GM12878 (cell line): Measurements from ENCODE around the gene GTPBP3. TPM values are rescaled to one million over a fixed set of nuclear protein-coding genes. Genes with fewer than 3 reads are reported as not detected.
A peak's percentile ranks its signal among the peaks of the same experiment; 100 is the strongest.

Experiments used
- ATAC-seq: fragments of 200-7000 bp; cut with Tn5 transposase; 3 replicates; pipeline ENCODE4 v1.9.1; 2020; ENCODE audit warnings: mild to moderate bottlenecking, moderate library complexity
- BruUV-seq: library from RNA; stranded (reverse); fragments of 400-500 nt; replicated peaks from 2 replicates; lab custom pipeline; 2021; lab: Mats Ljungman, UMichigan
- CTCF ChIA-PET: fragments of 300-600 bp; sonication (Branson Sonifier 250); formaldehyde crosslinking; extraction: SDS; loops from one replicate; lab custom pipeline; 2021; ENCODE audit warnings: inconsistent platforms; lab: Yijun Ruan, JAX
- POLR2A ChIA-PET: fragments of 350-600 bp; formaldehyde crosslinking; extraction: SDS; loops from one replicate; lab custom pipeline; 2021; ENCODE audit warnings: inconsistent platforms; lab: Charles Lee
- RAD21 ChIA-PET: fragments of 300-600 bp; sonication (Branson Sonifier 250); formaldehyde crosslinking; loops from one replicate; lab custom pipeline; 2023; ENCODE audit warnings: antibody characterized with exemption; ENCODE audit not compliant: unreplicated experiment; lab: Charles Lee
- SMC1A ChIA-PET: fragments of 300-600 bp; sonication (Branson Sonifier 250); formaldehyde crosslinking; loops from one replicate; lab custom pipeline; 2023; ENCODE audit not compliant: unreplicated experiment, uncharacterized antibody; lab: Charles Lee
- DNase-seq: peaks from one replicate; pipeline ENCODE4 v3.0.0-alpha.2; 2011; ENCODE audit warnings: low read depth, low spot score
- FAIRE-seq: peaks from 3 replicates; lab custom pipeline; 2011; peaks lifted over from hg19 to GRCh38; lab: Jason Lieb, UNC
- H2AFZ ChIP-seq: 2 replicates; pipeline ENCODE4 v1.6.0; 2011; ENCODE audit warnings: low read depth, low read length, control low read depth; ENCODE audit not compliant: control insufficient read depth
- H3K27ac ChIP-seq: 2 replicates; pipeline ENCODE4 v1.5.1; 2011; ENCODE audit warnings: control low read depth; ENCODE audit not compliant: control insufficient read depth, insufficient read depth
- H3K27me3 ChIP-seq, 2 experiments: replicated peaks in 1 of 2; 2 replicates each; pipeline versions ENCODE4 v1.6.0 to v1.6.1; 2011; ENCODE audit warnings: low read length in 1 of 2; ENCODE audit not compliant: control insufficient read depth in 2 of 2, insufficient read depth in 2 of 2
- H3K36me3 ChIP-seq, 2 experiments: 2 replicates each; pipeline ENCODE4 v1.5.1; 2011; ENCODE audit warnings: low read length in 1 of 2; ENCODE audit not compliant: control insufficient read depth in 2 of 2, insufficient read depth in 2 of 2
- H3K4me1 ChIP-seq: 2 replicates; pipeline ENCODE4 v1.6.1; 2011; ENCODE audit warnings: mild to moderate bottlenecking, low read length, moderate library complexity, mixed read lengths; ENCODE audit not compliant: control insufficient read depth, insufficient read depth
- H3K4me2 ChIP-seq: 2 replicates; pipeline ENCODE4 v1.6.0; 2011; ENCODE audit warnings: control low read depth; ENCODE audit not compliant: control insufficient read depth, insufficient read depth
- H3K4me3 ChIP-seq: fragments of 200-600 bp; sonication (generic); 2 replicates; pipeline ENCODE4 v1.5.1; 2016
- H3K79me2 ChIP-seq: 2 replicates; pipeline ENCODE4 v1.6.0; 2011; ENCODE audit warnings: low read length; ENCODE audit not compliant: control insufficient read depth, insufficient read depth
- H3K9ac ChIP-seq: 2 replicates; pipeline ENCODE4 v1.8.0; 2011; ENCODE audit warnings: low read length, control low read depth, mixed read lengths; ENCODE audit not compliant: control insufficient read depth, insufficient read depth
- H3K9me3 ChIP-seq: replicated peaks from 3 replicates; pipeline ENCODE4 v1.5.1; 2011; ENCODE audit warnings: mild to moderate bottlenecking, low read length; ENCODE audit not compliant: control insufficient read depth, insufficient read depth
- H4K20me1 ChIP-seq: 2 replicates; pipeline ENCODE4 v1.6.0; 2011; ENCODE audit not compliant: control insufficient read depth, insufficient read depth
- ATF2 ChIP-seq: IDR thresholded peaks from 2 replicates; pipeline ENCODE4 v1.6.1; 2012; ENCODE audit warnings: low read length, inconsistent platforms
- BACH1 ChIP-seq: fragments of 450-650 bp; IDR thresholded peaks from 2 replicates; pipeline ENCODE4 v1.6.1; 2017; ENCODE audit warnings: mild to moderate bottlenecking, borderline replicate concordance
- E4F1 ChIP-seq: fragments of 450-650 bp; IDR thresholded peaks from 2 replicates; pipeline ENCODE4 v1.6.1; 2018; ENCODE audit warnings: borderline replicate concordance, mild to moderate bottlenecking; ENCODE audit not compliant: partially characterized antibody
- EP300 ChIP-seq, 2 experiments: fragments of 150-350 bp in 1 of 2; IDR thresholded peaks; 2 replicates each; pipeline ENCODE4 v1.6.1; 2011 to 2012; ENCODE audit warnings: low read depth in 2 of 2, low read length in 2 of 2, borderline replicate concordance in 1 of 2, improper control_type of control experiment in 1 of 2, inconsistent platforms in 1 of 2; ENCODE audit not compliant: control insufficient read depth in 1 of 2
- GABPA ChIP-seq: IDR thresholded peaks from 2 replicates; pipeline ENCODE4 v1.6.1; 2014; ENCODE audit warnings: antibody characterized with exemption, low read depth, mild to moderate bottlenecking, inconsistent platforms
- IKZF2 ChIP-seq, 2 experiments: fragments of 450-650 bp; IDR thresholded peaks; 2 replicates each; pipeline ENCODE4 v1.6.1; 2017; ENCODE audit warnings: mild to moderate bottlenecking in 2 of 2, moderate library complexity in 2 of 2
- LARP7 ChIP-seq: fragments of 450-650 bp; IDR thresholded peaks from 2 replicates; pipeline ENCODE4 v1.6.1; 2017; ENCODE audit warnings: mild to moderate bottlenecking
- PBX3 ChIP-seq: IDR thresholded peaks from 2 replicates; pipeline ENCODE4 v1.6.1; 2011; ENCODE audit warnings: mild to moderate bottlenecking, low read depth, low read length, moderate library complexity; ENCODE audit not compliant: insufficient replicate concordance
- SMARCA5 ChIP-seq: fragments of 450-650 bp; IDR thresholded peaks from 2 replicates; pipeline ENCODE4 v1.6.1; 2017; ENCODE audit warnings: mild to moderate bottlenecking
- ZNF687 ChIP-seq: fragments of 450-650 bp; IDR thresholded peaks from 2 replicates; pipeline ENCODE4 v1.6.1; 2017; ENCODE audit warnings: mild to moderate bottlenecking, moderate library complexity
- WGBS: methylation state at CpG from one replicate; pipeline ENCODE4 v1.1.6; 2016; ENCODE audit warnings: low lambda C conversion rate; ENCODE audit not compliant: insufficient replicate concordance, insufficient coverage; ENCODE audit errors: missing lambda C conversion rate; 5-methylcytosine and 5-hydroxymethylcytosine counted together
- in situ Hi-C: fragments of 300-500 bp; cut with MboI; formaldehyde crosslinking; loops from 9 replicates; pipeline ENCODE4 v1.14.3; 2018; ENCODE audit warnings: mixed read lengths
- intact Hi-C: fragments of 100-400 bp; cut with micrococcal nuclease; formaldehyde crosslinking; loops from one replicate; pipeline ENCODE4 v1.14.2; 2022; ENCODE audit not compliant: unreplicated experiment
- polyA plus RNA-seq, 11 experiments: library from polyadenylated mRNA; depleted of rRNA in 4 of 11; unstranded in 6 of 11; stranded (reverse) in 5 of 11; fragments of >200 nt; fragmentation: Nextera tagmentation in 4 of 11; fragmentation: Illumina TruSeq in 1 of 11; extraction: Ambion mirVana in 4 of 11; extraction: Trizol in 1 of 11; gene quantifications; 1 replicate in 1 of 11; 2 replicates in 10 of 11; pipeline versions ENCODE4 v1.2.1 to v1.2.3, GENCODE V29; 2011 to 2016; ENCODE audit warnings: inconsistent platforms in 2 of 11, missing spikeins in 2 of 11, low read depth in 1 of 11
- total RNA-seq, 4 experiments: library from RNA; depleted of rRNA in 3 of 4; stranded (reverse); fragments of >200 nt in 3 of 4; fragmentation: Illumina TruSeq in 1 of 4; extraction: Trizol in 1 of 4; gene quantifications; 2 replicates each; pipeline versions ENCODE4 v1.2.1 to v1.2.3, GENCODE V29; 2013 to 2021

The GTPBP3 gene
- total and polyA plus RNA-seq, 10 of the 15 experiments (the other 5 are each of a cell fraction or from before 2014, with no cell fraction given): 2.9 to 46.8 (median 15.4) TPM

GRCh38 chr19:17305216-17305516, 32.2 kb upstream of the GTPBP3 start:
- H3K9ac ChIP-seq: peak overlapping the region; percentile 4; the same call in 1 of the 2 replicates
- ChIA-PET RAD21 (interaction anchor here (0.5 to 1.3 kb wide), 13 partner anchors 8 to 537 kb away, joined by 3 to 14 read pairs (median 4); partner anchors contain the start of genes ANO8, BABAM1 and MVB12A), POLR2A (interaction anchor here (0.6 to 2.9 kb wide), 19 partner anchors 12 to 1248 kb away, joined by 3 to 12 read pairs (median 4); partner anchors contain the start of genes ANO8 and BST2), SMC1A (interaction anchor here (0.8 to 2.1 kb wide), 8 partner anchors 11 to 147 kb away, joined by 3 to 8 read pairs (median 4); partner anchors contain the start of genes ANO8 and MVB12A), CTCF (interaction anchor here (0.7 to 5.0 kb wide), 16 partner anchors 8 to 179 kb away, joined by 3 to 43 read pairs (median 4); partner anchors contain the start of genes ANO8, BABAM1 and BST2)
- H3K79me2 ChIP-seq: peaks cover 19% of the 10 kb centered on the region
- H3K4me3 ChIP-seq: peak overlapping the region; percentile 83; the same call in 1 of the 2 replicates
- intact Hi-C loops: loop anchor here (10.0 kb wide), 1 partner anchor 410 kb away; no protein-coding TSS in a partner anchor
- H4K20me1 ChIP-seq: peaks cover under 1% of the 10 kb centered on the region; the same call in 1 of the 2 replicates
- ATAC-seq (no peak), FAIRE-seq (no peak), DNase-seq (no peak)
- H3K27me3 ChIP-seq: no peaks in the 10 kb centered on the region
- peak overlapping the region; percentile 98 for H2AFZ ChIP-seq
- in situ Hi-C loops: no loop called here
- no peaks in the 10 kb centered on the region for H3K9me3 ChIP-seq
- TF ChIP-seq PBX3 (peak; percentile 75), SMARCA5 (peak; percentile 96), LARP7 (0 out of 2 replicates have a peak, but pooled peaks have one; percentile 76), IKZF2 (IDR thresholded peaks at IDR 0.05) (peak; percentile 48 to 78; a peak in 2 of 4 replicates), GABPA (no peak), ZNF687 (peak; percentile 40; the same call in 1 of the 2 replicates), E4F1 (no peak), EP300 (IDR thresholded peaks at IDR 0.05; ENCODE audit: borderline replicate concordance in 1 of 2, control insufficient read depth in 1 of 2, low read depth in 2 of 2, low read length in 2 of 2) (0 out of 4 replicates have a peak, but pooled peaks of 1 of the 2 experiments have one; percentile 59), ATF2 (no peak), BACH1 (0 out of 2 replicates have a peak, but pooled peaks have one; percentile 26)
- TF ChIP-seq, all 136 proteins: peak for 7
- BruUV-seq: no TSS peak
- Histone ChIP-seq H3K27ac (peak overlapping the region; percentile 84; the same call in 1 of the 2 replicates), H3K4me2 (peak overlapping the region; percentile 88), H3K4me1 (peaks cover 17% of the 10 kb centered on the region), H3K36me3 (no peaks in the 10 kb centered on the region)
- WGBS: 2% methylated on average over 6 of the region's 7 CpGs
